Stimulated activated naive B cell treated with anti-CD40 and anti-IgM and Interleukin-4, amounts not matched to agents 10 μg/mL and 1 μg/mL and 100 μg/mL, for 72 hours (primary cell): ENCODE measurements around the gene LPP.

Experiments
- ATAC-seq, 2 donors: fragments of 150-1000 bp; cut with Tn5 transposase; replicated peaks; 2 replicates each; pipeline ENCODE4 v1.10.0; 2021; ENCODE audit warnings: moderate library complexity in 1 of 2
- DNase-seq: peaks from one replicate; pipeline ENCODE4 v3.0.0; 2021
- H3K27ac Mint-ChIP-seq: one replicate; pipeline ENCODE4 v1.8.0; 2022; ENCODE audit warnings: mild to moderate bottlenecking, mixed read lengths
- H3K27me3 Mint-ChIP-seq, 2 donors: one replicate each; pipeline ENCODE4 v1.8.0; 2022; ENCODE audit warnings: mixed read lengths in 2 of 2
- H3K36me3 Mint-ChIP-seq, 2 donors: one replicate each; pipeline ENCODE4 v1.8.0; 2022; ENCODE audit warnings: mixed read lengths in 2 of 2, mild to moderate bottlenecking in 1 of 2
- H3K4me1 Mint-ChIP-seq, 2 donors: one replicate each; pipeline ENCODE4 v1.8.0; 2022; ENCODE audit warnings: mixed read lengths in 2 of 2, mild to moderate bottlenecking in 1 of 2
- H3K4me3 Mint-ChIP-seq, 2 donors: one replicate each; pipeline ENCODE4 v1.8.0; 2022; ENCODE audit warnings: mild to moderate bottlenecking in 2 of 2, mixed read lengths in 2 of 2, moderate library complexity in 1 of 2
- H3K9me3 Mint-ChIP-seq, 2 donors: one replicate each; pipeline ENCODE4 v1.8.0; 2022; ENCODE audit warnings: mixed read lengths in 2 of 2, mild to moderate bottlenecking in 1 of 2

Gene LPP

DNA sequence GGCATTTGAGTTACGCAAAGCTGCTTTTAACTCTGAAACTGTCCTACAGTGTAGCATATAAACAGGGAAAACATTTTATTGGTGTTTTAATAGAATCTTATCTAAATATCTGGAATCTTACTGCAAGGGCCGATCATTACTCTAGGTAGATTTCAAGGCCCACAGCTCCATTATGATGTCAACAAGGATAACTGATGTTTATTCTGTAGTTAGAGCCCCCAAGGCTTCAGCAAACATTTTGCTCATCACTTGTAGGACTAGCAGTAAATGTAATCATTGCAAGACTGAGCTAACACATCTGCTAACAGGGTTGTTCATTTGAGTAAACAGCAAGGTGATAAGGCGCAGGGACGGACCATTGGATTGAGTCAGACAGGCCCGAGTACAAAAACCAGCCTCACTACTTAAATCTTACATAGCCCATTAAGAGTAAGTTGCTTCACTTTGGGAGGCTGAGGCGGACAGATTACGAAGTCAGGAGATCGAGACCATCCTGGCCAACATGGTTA lies 685.3 kb downstream of the LPP start:
- no peak for DNase-seq
- H3K9me3 Mint-ChIP-seq: peaks cover 0 to 2% of the 10 kb centered on the region in 2 donors
- H3K4me1 Mint-ChIP-seq: no peaks in the 10 kb centered on the region
- H3K27ac Mint-ChIP-seq: no peak overlapping the region
- ATAC-seq: no peak
- H3K36me3 Mint-ChIP-seq: peaks cover 3 to 17% of the 10 kb centered on the region in 2 donors
- H3K27me3 Mint-ChIP-seq: no peaks in the 10 kb centered on the region
- H3K4me3 Mint-ChIP-seq: no peak overlapping the region

DNA sequence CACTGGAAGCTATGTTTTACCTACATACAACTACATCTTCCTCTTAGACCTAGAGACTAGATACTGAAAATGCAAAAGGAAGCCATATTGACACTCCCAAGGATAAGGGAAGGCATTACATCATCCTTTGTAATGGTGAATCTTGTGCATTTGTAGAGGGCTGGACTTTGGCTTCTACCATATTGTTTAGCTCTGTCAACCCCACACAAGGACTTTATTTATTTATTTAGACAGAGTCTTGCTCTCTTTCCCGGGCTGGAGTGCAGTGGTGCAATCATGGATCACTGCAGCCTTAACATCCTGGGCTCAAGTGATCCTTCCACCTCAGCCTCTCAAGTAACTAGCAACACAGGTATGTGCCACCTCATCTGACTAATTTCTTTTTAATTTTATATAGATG lies 686.3 kb downstream of the LPP start:
- Mint-ChIP-seq H3K36me3 (peaks cover 3 to 12% of the 10 kb centered on the region in 2 donors), H3K27me3 (no peaks in the 10 kb centered on the region), H3K27ac (no peak overlapping the region), H3K9me3 (peaks cover 0 to 2% of the 10 kb centered on the region in 2 donors), H3K4me1 (no peaks in the 10 kb centered on the region), H3K4me3 (no peak overlapping the region)
- ATAC-seq: no peak
- DNase-seq: no peak

DNA sequence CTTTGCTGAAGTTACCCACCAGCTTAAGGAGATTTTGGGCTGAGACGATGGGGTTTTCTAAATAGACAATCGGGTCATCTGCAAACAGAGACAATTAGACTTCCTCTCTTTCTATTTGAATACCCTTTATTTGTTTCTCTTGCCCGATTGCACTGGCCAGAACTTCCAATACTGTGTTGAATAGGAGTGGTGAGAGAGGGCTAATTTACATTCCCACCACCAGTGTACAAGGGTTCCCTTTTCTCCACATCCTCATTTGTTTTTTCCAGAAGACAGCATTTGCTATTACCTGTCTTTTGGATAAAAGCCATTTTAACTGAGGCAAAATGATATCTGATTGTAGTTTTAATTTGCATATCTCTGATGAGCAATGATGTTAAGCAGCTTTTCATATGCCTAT lies 687.9 kb downstream of the LPP start:
- Mint-ChIP-seq H3K36me3 (peaks cover 7 to 12% of the 10 kb centered on the region in 2 donors), H3K27ac (no peak overlapping the region), H3K9me3 (peaks cover 0 to 2% of the 10 kb centered on the region in 2 donors), H3K27me3 (no peaks in the 10 kb centered on the region), H3K4me1 (no peaks in the 10 kb centered on the region), H3K4me3 (no peak overlapping the region)
- DNase-seq (no peak), ATAC-seq (no peak)

DNA sequence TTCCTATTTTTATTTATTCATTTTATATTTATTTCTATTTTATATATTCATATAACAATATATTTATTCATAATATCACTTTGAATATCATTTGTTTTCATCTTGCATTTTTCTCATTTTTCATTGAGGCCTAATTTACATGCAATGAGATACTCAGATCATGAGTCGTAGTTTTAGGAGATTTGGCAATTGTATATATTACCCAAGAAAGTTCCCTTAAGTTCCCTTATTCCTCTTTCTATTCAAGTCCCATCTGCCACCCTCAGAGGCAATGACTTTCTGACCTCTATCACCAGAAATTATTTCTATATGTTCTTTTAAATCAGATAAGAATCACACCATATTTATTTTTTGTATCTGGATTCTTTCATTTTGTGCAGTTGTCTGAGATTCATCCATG lies 688.7 kb downstream of the LPP start:
- no peak for ATAC-seq
- no peak for DNase-seq
- H3K36me3 Mint-ChIP-seq: peaks cover 10 to 17% of the 10 kb centered on the region in 2 donors

DNA sequence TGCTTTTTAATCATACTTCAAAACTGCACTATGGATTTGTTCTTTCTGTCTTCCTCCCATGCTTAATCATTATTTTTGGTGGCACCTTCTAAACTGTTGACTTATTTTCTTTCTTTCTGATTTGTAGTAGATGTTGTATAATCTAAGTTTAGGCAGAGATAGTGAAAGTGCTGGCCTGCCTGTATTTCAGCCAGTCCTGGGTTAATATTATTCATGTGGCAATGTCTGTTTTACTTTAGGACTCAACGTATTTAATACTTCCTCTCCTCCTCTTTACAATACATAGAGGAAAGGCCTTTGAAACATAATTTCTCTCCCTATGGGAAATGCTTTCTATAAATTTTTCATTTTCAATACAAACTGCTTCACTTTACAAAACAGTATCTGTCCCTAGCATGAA lies 690.1 kb downstream of the LPP start:
- ATAC-seq (no peak), DNase-seq (no peak)
- H3K36me3 Mint-ChIP-seq: peaks cover 10 to 17% of the 10 kb centered on the region in 2 donors
- no peak overlapping the region for H3K27ac Mint-ChIP-seq
- H3K27me3 Mint-ChIP-seq: no peaks in the 10 kb centered on the region
- H3K9me3 Mint-ChIP-seq: peaks cover 0 to 2% of the 10 kb centered on the region in 2 donors
- no peaks in the 10 kb centered on the region for H3K4me1 Mint-ChIP-seq
- H3K4me3 Mint-ChIP-seq: no peak overlapping the region

More for the DNA sequence above, 688.7 kb downstream of the LPP start:
- no peak overlapping the region for H3K4me3 Mint-ChIP-seq
- no peak overlapping the region for H3K27ac Mint-ChIP-seq
- peaks cover 0 to 2% of the 10 kb centered on the region in 2 donors for H3K9me3 Mint-ChIP-seq
- no peaks in the 10 kb centered on the region for H3K27me3 Mint-ChIP-seq
- H3K4me1 Mint-ChIP-seq: no peaks in the 10 kb centered on the region

DNA sequence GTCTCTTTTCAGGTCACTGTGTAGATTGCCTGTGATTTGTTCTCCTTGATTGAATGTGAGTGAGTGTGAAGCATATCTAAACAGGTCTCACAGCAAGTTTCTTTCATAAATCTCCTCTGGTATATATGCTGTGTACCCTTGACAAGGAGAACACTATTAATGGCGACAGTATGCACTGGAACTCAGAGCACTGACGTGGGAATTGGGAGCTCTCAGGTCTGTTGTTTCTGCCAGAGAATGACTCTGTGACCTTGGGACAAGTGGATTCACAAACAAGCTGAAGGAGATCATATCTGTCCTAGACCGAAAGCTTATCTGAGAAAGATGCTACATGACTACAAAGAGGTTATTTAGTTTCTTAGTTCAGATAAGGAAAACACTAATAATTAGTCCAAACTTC lies 691.6 kb downstream of the LPP start:
- H3K4me3 Mint-ChIP-seq: no peak overlapping the region
- H3K27ac Mint-ChIP-seq: no peak overlapping the region
- ATAC-seq (no peak), DNase-seq (no peak)
- H3K36me3 Mint-ChIP-seq: peaks cover 7 to 16% of the 10 kb centered on the region in 2 donors
- no peaks in the 10 kb centered on the region for H3K4me1 Mint-ChIP-seq
- no peaks in the 10 kb centered on the region for H3K27me3 Mint-ChIP-seq
- no peaks in the 10 kb centered on the region for H3K9me3 Mint-ChIP-seq

DNA sequence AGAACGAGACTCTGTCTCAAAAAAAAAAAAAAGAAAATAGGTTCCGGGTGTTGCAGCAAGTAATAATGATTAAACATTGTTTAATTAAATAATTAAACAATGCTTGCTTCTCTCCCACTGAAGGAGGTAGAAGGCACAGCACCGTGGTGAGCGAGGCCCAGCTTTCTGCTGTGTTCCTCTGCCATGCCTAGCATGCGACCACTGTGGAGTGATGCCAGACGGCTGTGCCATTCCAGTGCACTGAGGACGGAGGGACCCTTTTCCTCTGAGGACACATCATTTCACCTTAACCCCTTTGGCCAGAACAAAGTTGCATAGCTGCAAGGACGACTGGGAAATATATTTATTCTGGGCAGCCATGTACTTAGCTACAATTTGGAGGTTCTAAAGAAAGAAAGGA lies 695.0 kb downstream of the LPP start:
- H3K27me3 Mint-ChIP-seq: no peaks in the 10 kb centered on the region
- H3K9me3 Mint-ChIP-seq: peaks cover 0 to 2% of the 10 kb centered on the region in 2 donors
- ATAC-seq (no peak), DNase-seq (no peak)
- H3K36me3 Mint-ChIP-seq: peaks cover 10 to 22% of the 10 kb centered on the region in 2 donors
- H3K4me1 Mint-ChIP-seq: no peaks in the 10 kb centered on the region
- no peak overlapping the region for H3K27ac Mint-ChIP-seq
- H3K4me3 Mint-ChIP-seq: no peak overlapping the region

DNA sequence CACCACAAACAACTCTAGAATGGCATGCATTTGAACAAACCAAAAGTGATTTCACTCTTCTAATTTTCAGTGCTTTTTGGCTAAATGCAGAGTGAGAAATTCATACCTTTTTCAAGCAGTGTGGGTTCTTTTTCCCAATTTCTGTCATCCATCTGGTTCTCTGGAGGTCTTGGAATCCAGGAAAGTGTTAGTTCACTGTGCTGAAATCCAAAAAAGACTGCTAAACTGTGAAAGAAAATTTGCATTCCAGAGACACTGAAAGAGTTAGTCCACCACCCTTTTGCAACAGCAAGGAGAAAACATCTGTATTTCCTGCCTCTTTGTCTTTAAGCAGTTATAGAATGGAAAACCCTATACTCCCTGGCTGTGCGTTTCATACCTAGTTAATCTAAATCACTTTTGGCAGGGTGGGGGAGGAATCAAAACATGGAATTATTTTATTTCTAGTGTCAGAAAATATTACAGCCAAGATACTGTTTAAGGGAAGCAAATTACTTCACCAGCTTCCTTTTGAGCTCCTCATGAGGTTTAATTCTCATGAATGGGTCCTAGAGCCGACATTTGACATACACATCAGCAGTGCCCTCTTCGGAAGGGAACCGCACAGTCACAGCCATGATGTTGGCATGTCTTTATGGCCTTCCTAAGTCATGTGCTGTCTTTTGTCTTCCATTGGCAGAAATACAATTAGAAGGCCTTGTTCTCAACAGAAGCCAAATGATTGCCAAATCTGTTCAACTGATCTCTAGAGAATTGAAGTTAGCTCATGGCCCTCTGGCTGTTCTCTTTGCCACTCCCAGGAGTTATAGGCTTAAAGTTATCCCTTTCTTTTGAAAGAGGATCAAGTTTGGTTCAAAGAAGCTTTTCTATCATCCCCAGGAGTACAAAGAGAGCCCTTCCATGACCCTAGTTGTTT lies 700.2 kb downstream of the LPP start:
- Mint-ChIP-seq H3K4me3 (no peak overlapping the region), H3K27ac (no peak overlapping the region), H3K4me1 (peaks cover 0 to under 1% of the 10 kb centered on the region in 2 donors), H3K27me3 (no peaks in the 10 kb centered on the region), H3K9me3 (peaks cover 0 to 2% of the 10 kb centered on the region in 2 donors), H3K36me3 (peaks cover 3 to 12% of the 10 kb centered on the region in 2 donors)
- no peak for DNase-seq
- ATAC-seq: no peak

DNA sequence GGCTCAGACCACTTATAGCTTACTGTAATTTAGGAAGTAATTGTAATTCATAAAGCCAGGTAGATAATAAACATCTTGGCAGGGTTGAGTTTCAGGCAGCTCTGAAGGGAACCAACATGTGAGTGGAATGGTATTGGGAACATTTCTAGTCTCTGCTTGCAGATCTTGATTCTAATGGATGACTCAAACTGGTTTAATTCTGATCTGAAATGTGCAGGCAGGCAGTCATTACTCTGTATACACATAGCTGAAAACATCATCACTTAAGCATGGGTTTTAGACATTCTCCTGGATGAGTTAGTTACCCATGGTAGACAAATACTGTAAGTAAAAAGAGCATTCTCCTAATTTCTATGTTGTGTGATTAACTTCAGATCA lies 700.8 kb downstream of the LPP start:
- H3K4me3 Mint-ChIP-seq: no peak overlapping the region
- H3K36me3 Mint-ChIP-seq: peaks cover 4 to 12% of the 10 kb centered on the region in 2 donors
- ATAC-seq (no peak), DNase-seq (no peak)
- no peak overlapping the region for H3K27ac Mint-ChIP-seq
- peaks cover 0 to 2% of the 10 kb centered on the region in 2 donors for H3K9me3 Mint-ChIP-seq
- peaks cover 0 to 7% of the 10 kb centered on the region in 2 donors for H3K4me1 Mint-ChIP-seq
- H3K27me3 Mint-ChIP-seq: no peaks in the 10 kb centered on the region

DNA sequence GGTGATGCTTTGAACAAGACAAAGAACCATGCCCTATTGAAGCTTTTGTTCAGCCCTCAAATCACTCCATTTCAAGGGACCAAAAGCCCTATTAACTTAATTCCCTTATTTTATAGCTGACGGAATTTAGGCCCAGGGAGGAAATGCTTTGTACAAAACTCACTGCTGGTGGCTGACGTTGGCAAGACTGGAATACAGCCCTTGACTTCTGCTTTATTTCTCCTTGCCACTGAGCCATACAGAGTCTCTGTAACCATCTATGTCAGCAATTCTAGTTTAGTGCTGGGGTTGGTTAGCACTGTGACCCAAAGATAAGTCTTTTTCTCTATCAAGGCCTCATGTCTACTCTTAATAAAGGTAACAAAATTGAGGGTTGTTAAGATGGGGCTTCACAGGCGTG lies 701.7 kb downstream of the LPP start:
- no peak overlapping the region for H3K27ac Mint-ChIP-seq
- DNase-seq: no peak
- H3K36me3 Mint-ChIP-seq: peaks cover 3 to 8% of the 10 kb centered on the region in 2 donors
- no peak for ATAC-seq
- no peaks in the 10 kb centered on the region for H3K27me3 Mint-ChIP-seq
- no peak overlapping the region for H3K4me3 Mint-ChIP-seq
- peaks cover 0 to 2% of the 10 kb centered on the region in 2 donors for H3K9me3 Mint-ChIP-seq
- peaks cover 0 to 10% of the 10 kb centered on the region in 2 donors for H3K4me1 Mint-ChIP-seq

DNA sequence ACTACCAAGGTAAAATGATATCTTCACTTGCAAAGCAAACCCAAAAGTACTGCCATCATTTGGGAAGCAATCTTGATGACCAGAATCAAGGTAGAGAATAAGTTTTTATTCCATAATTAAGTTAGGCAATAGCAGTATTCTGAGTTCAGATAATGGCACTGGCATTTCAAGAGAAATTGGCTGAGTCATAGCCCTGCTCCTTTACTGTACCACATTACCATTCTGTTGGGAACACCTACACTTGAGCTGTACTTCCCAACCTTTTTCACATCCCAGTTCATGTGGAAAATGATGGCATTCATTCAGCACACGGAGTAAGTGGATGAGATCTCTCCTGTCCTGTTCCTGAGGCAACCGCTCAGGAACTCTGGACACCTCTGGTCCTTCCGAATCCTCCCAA lies 706.2 kb downstream of the LPP start:
- Mint-ChIP-seq H3K9me3 (no peaks in the 10 kb centered on the region), H3K4me1 (peaks cover 0 to 16% of the 10 kb centered on the region in 2 donors), H3K27ac (no peak overlapping the region), H3K36me3 (peaks cover 0 to 1% of the 10 kb centered on the region in 2 donors), H3K27me3 (no peaks in the 10 kb centered on the region), H3K4me3 (no peak overlapping the region)
- no peak for DNase-seq
- no peak for ATAC-seq

DNA sequence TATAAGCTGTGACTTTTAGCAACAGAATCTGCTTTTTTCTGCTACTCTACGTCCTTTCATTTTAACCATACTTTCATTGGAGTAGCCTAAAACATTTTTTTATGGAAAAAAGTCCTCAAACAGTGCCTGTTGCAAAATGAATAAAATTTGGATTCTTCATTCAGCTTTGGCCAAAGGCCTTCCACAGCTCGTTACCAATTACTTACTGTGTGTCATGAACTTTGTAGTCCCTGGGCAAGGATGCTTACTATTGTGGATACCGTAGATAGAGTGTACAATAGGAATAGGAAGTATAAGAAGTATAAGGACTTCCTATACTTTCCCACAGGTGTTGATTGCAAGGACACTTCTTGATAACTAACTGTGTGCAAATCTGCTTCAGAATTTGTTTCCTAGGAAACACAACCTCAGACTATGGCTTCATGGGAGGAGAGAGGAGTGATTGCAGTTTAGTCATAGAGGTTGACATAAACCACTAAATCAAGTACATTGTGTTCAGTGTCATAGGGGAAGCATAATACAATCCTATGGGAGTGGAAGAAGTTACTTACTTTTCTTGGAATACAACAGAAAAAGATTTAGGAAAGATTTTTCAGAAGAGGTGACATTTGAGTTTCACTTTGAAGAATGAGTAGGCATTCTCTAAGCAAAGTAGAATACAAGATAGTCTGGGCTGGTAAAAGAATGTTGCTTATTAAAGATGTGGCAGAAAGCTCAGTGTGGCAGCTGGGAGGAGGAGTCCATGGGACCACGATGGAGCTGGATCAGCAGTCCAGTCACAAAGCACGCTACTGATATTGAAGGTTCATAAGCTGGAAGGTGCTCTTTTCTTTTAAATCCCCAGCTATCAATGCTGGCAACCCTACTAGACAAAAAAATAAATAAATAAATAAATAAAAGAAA lies 708.1 kb downstream of the LPP start:
- no peak for ATAC-seq

DNA sequence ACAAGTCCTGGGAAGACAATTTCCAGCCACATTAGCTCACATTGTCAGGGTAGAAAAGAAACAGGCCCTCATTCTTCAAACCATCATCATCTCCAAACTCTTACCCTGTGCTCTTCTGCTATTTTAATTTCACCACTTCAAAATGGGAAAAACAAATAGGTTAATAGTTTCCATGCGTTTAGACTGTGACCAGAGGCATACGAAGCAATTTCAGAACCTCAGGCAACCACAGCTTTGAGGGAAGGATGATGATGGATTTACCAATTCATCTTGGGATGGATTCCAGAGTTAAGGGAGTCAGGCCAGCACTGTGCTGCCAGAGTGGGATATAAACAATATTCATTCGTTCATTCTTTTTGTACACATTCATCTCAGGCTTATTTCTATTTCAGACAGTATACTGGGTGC lies 710.0 kb downstream of the LPP start:
- Mint-ChIP-seq H3K9me3 (no peaks in the 10 kb centered on the region), H3K4me1 (peaks cover 0 to 23% of the 10 kb centered on the region in 2 donors), H3K36me3 (peaks cover 12 to 20% of the 10 kb centered on the region in 2 donors), H3K4me3 (no peak overlapping the region), H3K27me3 (no peaks in the 10 kb centered on the region), H3K27ac (no peak overlapping the region)
- ATAC-seq: no peak
- no peak for DNase-seq

More for the DNA sequence above, 708.1 kb downstream of the LPP start:
- H3K9me3 Mint-ChIP-seq: no peaks in the 10 kb centered on the region
- no peak overlapping the region for H3K4me3 Mint-ChIP-seq
- H3K4me1 Mint-ChIP-seq: peaks cover 0 to 16% of the 10 kb centered on the region in 2 donors
- H3K27me3 Mint-ChIP-seq: no peaks in the 10 kb centered on the region
- H3K27ac Mint-ChIP-seq: no peak overlapping the region
- peaks cover 6 to 9% of the 10 kb centered on the region in 2 donors for H3K36me3 Mint-ChIP-seq
- DNase-seq: no peak

DNA sequence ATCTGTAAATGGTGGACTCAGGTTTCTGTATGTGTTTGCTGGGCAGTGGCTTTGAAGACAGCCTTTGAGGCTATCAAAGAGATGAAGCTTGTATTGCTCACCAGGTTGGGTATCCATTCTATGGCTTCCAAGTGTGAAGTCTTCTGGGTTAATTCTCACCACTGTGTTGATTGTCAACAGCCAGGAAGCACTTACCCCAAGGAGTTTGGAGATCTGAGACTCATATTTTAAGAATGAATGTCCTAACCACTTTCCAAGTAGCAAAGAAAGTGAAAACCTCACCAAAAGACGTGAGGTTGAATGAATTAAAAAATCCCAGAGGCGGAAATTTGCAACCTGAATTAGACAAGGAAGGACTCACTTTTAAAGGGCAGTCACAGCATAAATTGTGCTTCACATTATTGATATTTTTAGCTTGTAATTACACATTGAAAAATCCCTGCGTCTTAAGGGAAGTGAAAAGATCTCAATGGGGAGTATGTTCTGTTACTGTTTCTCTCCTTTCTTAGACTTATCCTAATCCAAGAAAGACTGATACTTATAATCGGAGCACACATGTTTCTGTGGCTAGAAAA lies 713.8 kb downstream of the LPP start:
- Mint-ChIP-seq H3K27me3 (no peaks in the 10 kb centered on the region), H3K36me3 (peaks cover 14 to 32% of the 10 kb centered on the region in 2 donors), H3K4me1 (peaks cover 0 to 7% of the 10 kb centered on the region in 2 donors), H3K9me3 (no peaks in the 10 kb centered on the region), H3K4me3 (no peak overlapping the region), H3K27ac (no peak overlapping the region)
- DNase-seq (no peak), ATAC-seq (no peak)
